ENCODE measurements around the gene OLFM2. TPM values are rescaled to one million over a fixed set of nuclear protein-coding genes. Genes with fewer than 3 reads are reported as not detected.

The OLFM2 gene
- total and polyA plus RNA-seq, 2 donors from 2014 or later: 2.1 to 5.4 TPM

DNA sequence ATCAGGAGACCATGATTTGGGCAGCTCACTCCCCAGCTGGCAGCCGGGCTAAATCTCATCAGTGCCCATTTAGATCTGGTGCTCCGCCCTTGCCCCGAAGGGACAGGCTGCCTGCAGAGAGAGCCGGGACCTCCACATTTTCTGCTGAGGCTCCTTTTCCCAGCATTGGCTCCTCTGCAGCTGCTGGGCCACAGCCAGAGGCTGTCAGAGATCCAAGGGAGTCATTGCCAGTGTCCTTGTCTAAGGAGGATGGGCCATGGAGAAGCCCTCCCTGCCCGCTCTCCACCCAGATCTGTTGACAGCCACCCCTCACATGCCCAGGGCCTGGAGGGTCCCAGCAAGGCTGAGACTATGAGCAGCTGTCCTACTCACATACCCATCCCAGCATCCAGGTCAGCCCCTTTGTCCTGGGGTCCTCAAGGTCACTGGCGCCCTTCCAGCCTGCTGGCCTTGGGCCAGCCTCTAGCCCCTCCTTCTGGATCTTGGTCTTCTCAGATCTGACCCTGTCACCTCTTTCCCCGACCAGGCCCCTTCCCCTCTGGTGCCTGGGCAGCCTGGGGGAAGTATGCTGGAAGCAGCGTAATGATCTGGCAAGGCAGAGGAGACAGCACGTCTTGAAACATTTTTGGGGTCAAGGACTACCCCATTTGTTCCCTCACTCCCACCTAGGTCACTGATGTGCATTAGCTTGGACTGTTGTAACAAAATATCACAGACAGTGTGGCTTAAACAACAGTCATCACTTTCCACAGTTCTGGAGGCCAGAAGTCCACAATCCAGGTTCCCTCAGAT lies 93.3 kb downstream of the OLFM2 start:
- no peaks in the 10 kb centered on the region for H3K9me3 ChIP-seq (ENCODE audit: control insufficient read depth in 2 of 3, insufficient read depth in 1 of 3, low read length in 3 of 3)
- intact Hi-C loops (cut with DNase I): no loop called here
- peaks cover 8 to 52% (median 32%) of the 10 kb centered on the region in 3 donors for H3K36me3 ChIP-seq (ENCODE audit: control insufficient read depth in 2 of 3, insufficient read depth in 3 of 3, low read length in 3 of 3)
- H3K27me3 ChIP-seq (ENCODE audit: control insufficient read depth, insufficient read depth, low read length): no peaks in the 10 kb centered on the region
- H3K4me1 ChIP-seq (ENCODE audit: control insufficient read depth in 2 of 3, insufficient read depth in 2 of 3, low read depth in 1 of 3, low read length in 3 of 3): no peaks in the 10 kb centered on the region
- H3K4me3 ChIP-seq (ENCODE audit: low read length in 3 of 3): no peak overlapping the region
- no peak overlapping the region for H3K9ac ChIP-seq (ENCODE audit: low read length in 3 of 3)
- DNase-seq (no peak), FAIRE-seq (no peak)
- TF ChIP-seq, protein P1, sequence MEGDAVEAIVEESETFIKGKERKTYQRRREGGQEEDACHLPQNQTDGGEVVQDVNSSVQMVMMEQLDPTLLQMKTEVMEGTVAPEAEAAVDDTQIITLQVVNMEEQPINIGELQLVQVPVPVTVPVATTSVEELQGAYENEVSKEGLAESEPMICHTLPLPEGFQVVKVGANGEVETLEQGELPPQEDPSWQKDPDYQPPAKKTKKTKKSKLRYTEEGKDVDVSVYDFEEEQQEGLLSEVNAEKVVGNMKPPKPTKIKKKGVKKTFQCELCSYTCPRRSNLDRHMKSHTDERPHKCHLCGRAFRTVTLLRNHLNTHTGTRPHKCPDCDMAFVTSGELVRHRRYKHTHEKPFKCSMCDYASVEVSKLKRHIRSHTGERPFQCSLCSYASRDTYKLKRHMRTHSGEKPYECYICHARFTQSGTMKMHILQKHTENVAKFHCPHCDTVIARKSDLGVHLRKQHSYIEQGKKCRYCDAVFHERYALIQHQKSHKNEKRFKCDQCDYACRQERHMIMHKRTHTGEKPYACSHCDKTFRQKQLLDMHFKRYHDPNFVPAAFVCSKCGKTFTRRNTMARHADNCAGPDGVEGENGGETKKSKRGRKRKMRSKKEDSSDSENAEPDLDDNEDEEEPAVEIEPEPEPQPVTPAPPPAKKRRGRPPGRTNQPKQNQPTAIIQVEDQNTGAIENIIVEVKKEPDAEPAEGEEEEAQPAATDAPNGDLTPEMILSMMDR (IDR thresholded peaks at IDR 0.05; ENCODE audit: borderline replicate concordance, extremely low read depth, insufficient read depth): no peak
- no peak overlapping the region for H3K27ac ChIP-seq (ENCODE audit: low read depth in 2 of 2, low read length in 2 of 2)

DNA sequence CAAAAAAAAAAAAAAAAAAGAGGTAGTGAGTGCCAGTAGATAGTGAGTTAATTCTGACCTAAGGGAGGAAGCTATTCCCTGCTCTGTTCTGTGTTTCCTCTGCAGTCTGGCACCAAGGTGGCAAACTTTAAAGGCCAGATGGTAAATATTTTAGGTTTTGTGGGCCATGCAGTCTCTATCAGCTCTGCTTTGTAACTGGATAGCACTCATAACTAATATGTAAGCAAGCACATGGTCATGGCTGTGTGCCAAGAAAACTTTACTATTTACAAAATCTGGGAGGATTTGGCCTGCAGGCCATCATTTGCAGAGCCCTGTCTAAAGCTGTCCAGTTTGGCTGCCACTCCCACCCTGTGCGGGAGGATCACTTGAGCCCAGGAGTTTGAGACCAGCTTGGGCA lies 96.9 kb downstream of the OLFM2 start:
- no peak overlapping the region for H3K4me3 ChIP-seq (ENCODE audit: low read length in 3 of 3)
- H3K4me1 ChIP-seq (ENCODE audit: control insufficient read depth in 2 of 3, insufficient read depth in 2 of 3, low read depth in 1 of 3, low read length in 3 of 3): peaks cover 0 to 10% (median 10%) of the 10 kb centered on the region in 3 donors
- H3K9me3 ChIP-seq (ENCODE audit: control insufficient read depth in 2 of 3, insufficient read depth in 1 of 3, low read length in 3 of 3): no peaks in the 10 kb centered on the region
- DNase-seq (no peak), FAIRE-seq (no peak)
- no peak overlapping the region for H3K27ac ChIP-seq (ENCODE audit: low read depth in 2 of 2, low read length in 2 of 2)
- intact Hi-C loops (cut with DNase I): no loop called here
- peaks cover 8 to 42% (median 29%) of the 10 kb centered on the region in 3 donors for H3K36me3 ChIP-seq (ENCODE audit: control insufficient read depth in 2 of 3, insufficient read depth in 3 of 3, low read length in 3 of 3)
- no peak overlapping the region for H3K9ac ChIP-seq (ENCODE audit: low read length in 3 of 3)
- H3K27me3 ChIP-seq (ENCODE audit: control insufficient read depth, insufficient read depth, low read length): no peaks in the 10 kb centered on the region
- TF ChIP-seq, protein P1 (IDR thresholded peaks at IDR 0.05; ENCODE audit: borderline replicate concordance, extremely low read depth, insufficient read depth): no peak

DNA sequence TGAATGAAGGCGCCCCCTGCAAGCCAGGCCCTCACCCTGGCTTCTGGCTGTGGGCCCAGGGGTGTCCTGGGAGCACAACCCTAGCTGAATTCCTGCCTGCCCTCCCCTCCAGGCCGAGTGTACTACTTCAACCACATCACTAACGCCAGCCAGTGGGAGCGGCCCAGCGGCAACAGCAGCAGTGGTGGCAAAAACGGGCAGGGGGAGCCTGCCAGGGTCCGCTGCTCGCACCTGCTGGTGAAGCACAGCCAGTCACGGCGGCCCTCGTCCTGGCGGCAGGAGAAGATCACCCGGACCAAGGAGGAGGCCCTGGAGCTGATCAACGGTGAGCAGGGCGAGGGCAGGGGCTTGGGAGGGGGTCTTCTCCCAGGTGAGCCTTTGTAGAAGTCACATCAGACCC lies 98.0 kb downstream of the OLFM2 start:
- no peaks in the 10 kb centered on the region for H3K9me3 ChIP-seq (ENCODE audit: control insufficient read depth in 2 of 3, insufficient read depth in 1 of 3, low read length in 3 of 3)
- no peak for FAIRE-seq
- no peak for DNase-seq
- no peak overlapping the region for H3K9ac ChIP-seq (ENCODE audit: low read length in 3 of 3)
- TF ChIP-seq, protein P1 (IDR thresholded peaks at IDR 0.05; ENCODE audit: borderline replicate concordance, extremely low read depth, insufficient read depth): no peak
- H3K27ac ChIP-seq (ENCODE audit: low read depth in 2 of 2, low read length in 2 of 2): no peak overlapping the region
- intact Hi-C loops (cut with DNase I): no loop called here
- H3K4me1 ChIP-seq (ENCODE audit: control insufficient read depth in 2 of 3, insufficient read depth in 2 of 3, low read depth in 1 of 3, low read length in 3 of 3): peaks cover 0 to 10% (median 10%) of the 10 kb centered on the region in 3 donors
- no peaks in the 10 kb centered on the region for H3K27me3 ChIP-seq (ENCODE audit: control insufficient read depth, insufficient read depth, low read length)
- H3K36me3 ChIP-seq (ENCODE audit: control insufficient read depth in 2 of 3, insufficient read depth in 3 of 3, low read length in 3 of 3): peaks cover 5 to 31% (median 19%) of the 10 kb centered on the region in 3 donors
- no peak overlapping the region for H3K4me3 ChIP-seq (ENCODE audit: low read length in 3 of 3)
